GM12891 (cell line): ENCODE results near the gene RRBP1.

Source experiments
- DNase-seq: peaks from one replicate; pipeline ENCODE4 v3.0.0; 2011; ENCODE audit warnings: low spot score; ENCODE audit not compliant: insufficient read length
- FAIRE-seq: peaks from 2 replicates; lab custom pipeline; 2011; peaks lifted over from hg19 to GRCh38; lab: Jason Lieb, UNC
- PAX5 ChIP-seq: IDR thresholded peaks from 2 replicates; pipeline ENCODE4 v1.6.1; 2011; ENCODE audit warnings: low read length, moderate library complexity, mild to moderate bottlenecking; ENCODE audit not compliant: insufficient read depth, severe bottlenecking
- POLR2A ChIP-seq: IDR thresholded peaks from 2 replicates; pipeline ENCODE4 v1.6.1; 2011; ENCODE audit warnings: low read depth, low read length, control low read depth
- POLR2AphosphoS5 ChIP-seq: IDR thresholded peaks from 2 replicates; pipeline ENCODE4 v1.6.1; 2011; ENCODE audit warnings: low read depth, low read length, control low read depth
- POU2F2 ChIP-seq: IDR thresholded peaks from 2 replicates; pipeline ENCODE4 v1.6.1; 2011; ENCODE audit warnings: low read depth, mild to moderate bottlenecking, control low read depth, low read length, moderate library complexity
- SPI1 ChIP-seq: IDR thresholded peaks from 2 replicates; pipeline ENCODE4 v1.6.1; 2011; ENCODE audit warnings: low read depth, low read length, control low read depth
- TAF1 ChIP-seq: IDR thresholded peaks from 2 replicates; pipeline ENCODE4 v1.6.1; 2011; ENCODE audit warnings: low read depth, low read length, control low read depth

The RRBP1 gene

DNA sequence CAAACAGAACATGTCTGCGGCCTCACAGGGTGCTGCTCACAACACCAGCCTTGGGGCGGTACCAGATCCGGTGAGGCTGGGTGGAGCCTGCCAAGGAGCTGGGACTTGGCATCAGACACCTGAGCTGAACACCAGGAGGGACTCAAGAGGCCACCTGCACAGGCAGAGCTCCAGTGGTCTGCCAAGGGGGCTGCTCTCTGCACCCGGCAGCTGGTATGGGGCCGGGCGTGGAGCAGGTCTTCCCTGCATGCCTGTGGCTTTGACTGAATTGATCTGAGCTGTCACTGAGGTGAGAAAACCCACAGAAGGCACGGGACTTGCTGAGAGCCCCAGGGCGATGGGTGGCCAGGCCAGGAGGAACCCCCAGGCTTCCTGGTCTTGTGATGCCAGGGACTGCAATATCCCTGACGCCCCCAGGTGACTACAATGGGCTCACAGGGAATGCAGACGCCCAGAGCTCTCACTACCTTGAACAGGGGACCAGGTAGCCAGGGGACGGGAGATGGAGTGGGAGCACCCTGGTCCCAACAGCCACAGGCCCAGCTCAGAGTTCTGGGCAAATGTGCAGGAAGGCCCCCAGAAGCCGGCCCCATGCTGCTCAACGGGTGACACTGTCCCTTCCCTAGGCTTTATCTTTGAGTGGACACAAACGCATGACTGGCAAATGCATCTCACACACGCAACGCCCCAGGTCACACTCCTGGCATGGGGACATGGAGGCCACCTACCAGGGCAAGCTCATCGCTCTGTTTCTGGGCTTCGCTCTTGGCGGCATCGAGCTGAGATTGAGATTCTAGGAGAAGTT lies 64.0 kb downstream of the RRBP1 start:
- TF ChIP-seq PAX5 (no peak), POLR2AphosphoS5 (no peak), POLR2A (no peak), SPI1 (no peak), TAF1 (no peak), POU2F2 (no peak)
- no peak for FAIRE-seq
- DNase-seq: peak; percentile 8

GRCh38 chr20:17617212-17617867 lies 64.7 kb downstream of the RRBP1 start:
- TF ChIP-seq PAX5 (no peak), POLR2A (no peak), POU2F2 (no peak), SPI1 (no peak), TAF1 (no peak), POLR2AphosphoS5 (no peak)
- FAIRE-seq: no peak
- peak; percentile 70 for DNase-seq

- no peak for TF ChIP-seq POU2F2
- no peak for TF ChIP-seq PAX5
- no peak for TF ChIP-seq SPI1
- no peak for TF ChIP-seq POLR2AphosphoS5
- no peak for TF ChIP-seq POLR2A
- no peak for TF ChIP-seq TAF1
- no peak for FAIRE-seq
- DNase-seq: no peak
Measured at GRCh38 chr20:17616480-17617211, 65.4 kb downstream of the RRBP1 start.

DNA sequence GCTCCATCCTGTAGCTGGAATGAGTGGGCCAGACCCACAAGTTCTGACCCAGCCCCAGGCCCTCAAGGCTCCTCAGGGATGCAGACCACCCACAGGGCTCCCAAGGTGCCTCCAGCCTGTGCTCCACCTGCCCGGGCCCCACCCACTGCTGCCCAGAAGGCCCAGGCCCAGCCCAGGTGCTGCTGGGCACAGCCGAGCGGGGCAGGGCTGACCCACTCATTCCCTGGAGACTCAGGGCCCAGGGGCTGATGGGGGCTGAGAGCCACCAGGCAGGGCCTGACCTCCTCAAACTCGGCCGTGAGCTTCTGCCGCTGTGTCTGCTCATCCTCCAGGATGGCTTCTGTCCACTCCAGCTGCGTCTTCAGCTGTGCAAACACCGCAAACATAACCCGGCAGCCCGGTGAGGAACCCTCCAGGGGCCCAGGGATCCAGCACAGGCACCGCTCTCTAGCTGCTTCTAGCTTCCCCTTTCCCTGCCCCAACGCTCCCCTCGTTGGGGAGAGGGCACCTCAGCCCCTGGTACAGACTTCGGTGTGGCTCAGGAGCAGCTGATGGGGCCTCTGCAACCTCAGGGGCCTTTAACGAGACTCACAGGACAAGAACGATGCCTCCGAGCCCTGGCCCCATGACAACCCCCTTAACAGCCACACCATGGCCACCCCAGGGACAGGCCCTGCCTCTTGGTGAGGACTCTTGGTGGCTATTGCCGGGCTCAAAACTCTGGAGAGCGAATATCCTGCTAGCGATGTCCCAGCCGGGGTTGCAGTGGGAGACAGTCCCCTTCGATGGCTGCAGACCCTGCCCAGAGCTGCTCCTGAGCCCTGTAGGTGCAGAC lies 66.2 kb downstream of the RRBP1 start:
- DNase-seq (no peak), FAIRE-seq (no peak)
- no peak for TF ChIP-seq TAF1
- no peak for TF ChIP-seq POU2F2
- no peak for TF ChIP-seq SPI1
- no peak for TF ChIP-seq PAX5
- TF ChIP-seq POLR2A: no peak
- no peak for TF ChIP-seq POLR2AphosphoS5

DNA sequence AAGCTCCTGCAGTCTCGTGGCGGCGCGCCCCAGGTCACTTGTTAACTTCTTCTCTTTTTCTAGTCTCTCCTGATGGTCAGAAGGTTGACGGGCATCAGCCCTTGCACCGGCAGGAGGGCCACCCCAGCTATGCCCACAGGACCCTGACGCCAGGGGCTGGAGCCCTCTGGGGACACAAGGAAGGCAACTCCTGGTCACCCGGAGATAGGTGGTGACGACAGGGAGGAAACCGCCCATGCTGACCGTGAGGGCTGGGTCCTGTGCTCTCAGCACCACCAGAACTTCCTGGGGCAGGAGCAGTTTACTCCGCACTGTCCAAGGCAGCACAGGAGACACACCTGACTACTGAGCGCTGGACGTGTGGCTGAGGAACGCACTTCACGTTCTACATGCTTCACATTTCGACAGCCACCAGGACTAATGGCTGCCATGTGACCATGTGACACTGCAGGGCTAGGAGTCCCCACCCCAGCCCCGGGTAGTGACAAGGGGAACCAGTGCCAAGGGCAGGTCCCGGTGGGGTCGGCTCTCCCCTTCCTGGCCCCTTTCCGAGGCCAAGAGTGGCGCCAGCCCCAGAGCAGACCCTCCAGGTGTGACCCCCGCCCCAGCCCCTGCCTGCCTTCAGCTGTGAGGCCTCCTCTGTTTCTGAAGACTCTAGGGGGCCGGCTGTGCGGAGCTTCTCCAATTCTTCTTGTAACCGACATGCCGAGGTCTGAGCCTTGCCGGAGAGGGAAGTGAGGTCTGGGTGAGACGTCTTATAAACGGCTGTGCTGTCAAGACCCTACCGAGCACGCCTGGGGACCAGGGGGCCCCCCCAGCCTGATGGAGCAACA lies 67.0 kb downstream of the RRBP1 start:
- FAIRE-seq (no peak), DNase-seq (peak; percentile 5)
- TF ChIP-seq PAX5 (no peak), SPI1 (no peak), TAF1 (no peak)

GRCh38 chr20:17614176-17614811 lies 67.7 kb downstream of the RRBP1 start:
- no peak for FAIRE-seq
- TF ChIP-seq TAF1: no peak
- TF ChIP-seq PAX5: no peak
- no peak for TF ChIP-seq POLR2AphosphoS5
- TF ChIP-seq SPI1: no peak
- no peak for TF ChIP-seq POU2F2
- no peak for TF ChIP-seq POLR2A
- DNase-seq: no peak

GRCh38 chr20:17613328-17614175 lies 68.5 kb downstream of the RRBP1 start:
- TF ChIP-seq SPI1 (no peak), TAF1 (no peak), POU2F2 (no peak), PAX5 (no peak), POLR2AphosphoS5 (no peak), POLR2A (no peak)
- FAIRE-seq (no peak), DNase-seq (no peak)

DNA sequence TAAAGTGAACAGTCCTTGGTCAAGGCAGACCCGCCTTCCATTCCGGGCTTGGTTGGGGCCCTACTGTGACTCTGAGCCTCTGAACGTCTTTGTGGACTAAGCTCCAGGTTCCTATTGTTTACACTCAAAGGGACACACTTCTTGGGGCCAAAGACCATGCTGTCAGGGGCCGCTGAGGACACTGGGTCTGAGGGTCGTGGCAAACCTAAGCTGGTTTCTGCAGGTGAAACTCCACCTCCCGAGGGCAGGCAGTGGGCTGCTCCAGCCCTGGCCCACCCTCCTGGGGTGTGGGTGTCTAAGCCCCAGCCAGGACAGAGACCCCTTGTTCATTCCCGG lies 69.1 kb downstream of the RRBP1 start:
- no peak for TF ChIP-seq POLR2A
- no peak for TF ChIP-seq PAX5
- no peak for TF ChIP-seq POU2F2
- no peak for TF ChIP-seq POLR2AphosphoS5
- no peak for TF ChIP-seq SPI1
- no peak for TF ChIP-seq TAF1
- FAIRE-seq (no peak), DNase-seq (no peak)
